Neural crest cell (in vitro differentiated cells): Measurements from ENCODE around the gene CAMK2B. TPM values are rescaled to one million over a fixed set of nuclear protein-coding genes. Genes with fewer than 3 reads are reported as not detected.

Experiments
- DNase-seq: peaks from one replicate; pipeline ENCODE4 v3.0.0; 2021; ENCODE audit warnings: low read depth, mixed read lengths, low spot score
- H3K27ac Mint-ChIP-seq: one replicate; pipeline ENCODE4 v1.8.0; 2021; ENCODE audit warnings: mild to moderate bottlenecking, mixed read lengths; ENCODE audit not compliant: unreplicated experiment
- H3K27me3 Mint-ChIP-seq: 2 replicates; pipeline ENCODE4 v1.8.0; 2021; ENCODE audit warnings: low read depth, mild to moderate bottlenecking, mixed read lengths
- H3K36me3 Mint-ChIP-seq: 2 replicates; pipeline ENCODE4 v1.8.0; 2021; ENCODE audit warnings: low read depth, mild to moderate bottlenecking, mixed read lengths
- H3K4me1 Mint-ChIP-seq: 2 replicates; pipeline ENCODE4 v1.8.0; 2021; ENCODE audit warnings: mixed read lengths
- H3K4me3 Mint-ChIP-seq: one replicate; pipeline ENCODE4 v1.8.0; 2021; ENCODE audit warnings: mild to moderate bottlenecking, mixed read lengths
- H3K9me3 Mint-ChIP-seq: 2 replicates; pipeline ENCODE4 v1.8.0; 2021; ENCODE audit warnings: mixed read lengths
- CTCF ChIP-seq: fragments of 200-600 bp; sonication (generic); conservative IDR thresholded peaks from 2 replicates; pipeline ENCODE4 v1.5.0; 2021; ENCODE audit warnings: antibody characterized with exemption, mild to moderate bottlenecking
- total RNA-seq: library from RNA; stranded (reverse); gene quantifications from 2 replicates; pipeline ENCODE4 v1.2.1, GENCODE V29; 2021

The CAMK2B gene
- total RNA-seq, 1 donor from 2014 or later: 1.6 TPM

- no peaks in the 10 kb centered on the region for H3K9me3 Mint-ChIP-seq
- peaks cover 8% of the 10 kb centered on the region for H3K4me1 Mint-ChIP-seq
- DNase-seq: no peak
- no peaks in the 10 kb centered on the region for H3K27me3 Mint-ChIP-seq
- no peak for TF ChIP-seq CTCF
- H3K27ac Mint-ChIP-seq: no peak overlapping the region
- H3K4me3 Mint-ChIP-seq: no peak overlapping the region
- no peaks in the 10 kb centered on the region for H3K36me3 Mint-ChIP-seq
Observed at GRCh38 chr7:44264221-44264931, 61.0 kb downstream of the CAMK2B start.

- H3K27ac Mint-ChIP-seq: peak overlapping the region; percentile 67
- H3K9me3 Mint-ChIP-seq: no peaks in the 10 kb centered on the region
- H3K4me1 Mint-ChIP-seq: peaks cover 12% of the 10 kb centered on the region
- H3K36me3 Mint-ChIP-seq: no peaks in the 10 kb centered on the region
- H3K27me3 Mint-ChIP-seq: no peaks in the 10 kb centered on the region
- H3K4me3 Mint-ChIP-seq: no peak overlapping the region
- no peak for TF ChIP-seq CTCF
- no peak for DNase-seq
Observed at GRCh38 chr7:44263326-44264082, 61.9 kb downstream of the CAMK2B start.

GRCh38 chr7:44262031-44262430 lies 63.4 kb downstream of the CAMK2B start:
- no peaks in the 10 kb centered on the region for H3K36me3 Mint-ChIP-seq
- no peak overlapping the region for H3K27ac Mint-ChIP-seq
- no peak for TF ChIP-seq CTCF
- DNase-seq: no peak
- no peaks in the 10 kb centered on the region for H3K27me3 Mint-ChIP-seq
- H3K4me1 Mint-ChIP-seq: peaks cover 21% of the 10 kb centered on the region
- no peak overlapping the region for H3K4me3 Mint-ChIP-seq
- no peaks in the 10 kb centered on the region for H3K9me3 Mint-ChIP-seq

GRCh38 chr7:44261240-44261639 lies 64.2 kb downstream of the CAMK2B start:
- H3K36me3 Mint-ChIP-seq: no peaks in the 10 kb centered on the region
- H3K27ac Mint-ChIP-seq: no peak overlapping the region
- DNase-seq: no peak
- no peaks in the 10 kb centered on the region for H3K9me3 Mint-ChIP-seq
- peaks cover 22% of the 10 kb centered on the region for H3K4me1 Mint-ChIP-seq
- H3K27me3 Mint-ChIP-seq: no peaks in the 10 kb centered on the region
- H3K4me3 Mint-ChIP-seq: no peak overlapping the region
- no peak for TF ChIP-seq CTCF

DNA sequence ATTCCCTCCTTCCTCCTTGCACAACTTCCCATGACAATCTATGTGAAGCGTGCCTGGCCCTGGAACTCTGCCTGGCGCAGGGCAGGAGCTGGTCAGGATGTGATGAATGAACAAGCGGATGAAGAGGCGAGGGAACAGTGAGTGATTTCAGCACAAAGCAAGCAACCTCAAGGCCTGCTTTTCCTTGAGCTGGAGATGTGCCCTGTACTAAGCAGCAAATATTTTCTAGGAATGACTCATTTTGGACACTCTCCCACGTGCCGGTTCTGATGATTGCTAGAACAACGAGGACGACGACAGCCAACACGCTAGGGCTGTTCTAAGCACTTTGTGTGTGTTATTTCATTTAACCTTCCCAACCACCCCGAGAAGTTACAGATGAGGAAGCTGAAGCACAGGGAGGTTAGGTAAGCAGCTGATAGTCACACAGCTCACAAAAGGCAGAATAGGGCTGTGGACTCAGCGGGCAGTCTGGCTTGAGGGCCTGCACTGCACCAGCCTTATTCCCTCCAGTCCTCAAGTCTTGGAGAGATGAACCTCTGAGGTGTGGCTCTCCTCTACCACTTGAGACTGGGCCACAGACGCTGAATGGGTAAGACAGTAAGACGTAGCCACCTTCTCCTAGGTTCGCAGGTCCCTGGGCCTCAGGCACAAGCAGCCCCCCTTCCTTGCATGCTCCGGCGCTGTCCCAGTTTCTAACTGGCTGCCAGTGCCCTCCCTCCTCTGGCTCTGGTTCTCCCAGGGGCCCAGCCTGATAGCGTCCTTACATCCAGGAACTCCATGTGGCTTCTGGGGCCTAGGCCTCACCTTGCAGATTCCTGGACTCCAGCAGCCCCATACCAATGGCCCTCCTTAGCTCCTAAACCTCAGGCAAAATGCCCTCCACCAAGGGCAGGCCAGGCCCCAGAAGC lies 65.6 kb downstream of the CAMK2B start:
- H3K4me1 Mint-ChIP-seq: peaks cover 25% of the 10 kb centered on the region
- no peak overlapping the region for H3K27ac Mint-ChIP-seq
- no peaks in the 10 kb centered on the region for H3K27me3 Mint-ChIP-seq
- no peak overlapping the region for H3K4me3 Mint-ChIP-seq
- no peak for TF ChIP-seq CTCF
- H3K9me3 Mint-ChIP-seq: no peaks in the 10 kb centered on the region
- DNase-seq: no peak
- no peaks in the 10 kb centered on the region for H3K36me3 Mint-ChIP-seq
